ENCODE results near the gene BMP8A.

BMP8A gene

DNA sequence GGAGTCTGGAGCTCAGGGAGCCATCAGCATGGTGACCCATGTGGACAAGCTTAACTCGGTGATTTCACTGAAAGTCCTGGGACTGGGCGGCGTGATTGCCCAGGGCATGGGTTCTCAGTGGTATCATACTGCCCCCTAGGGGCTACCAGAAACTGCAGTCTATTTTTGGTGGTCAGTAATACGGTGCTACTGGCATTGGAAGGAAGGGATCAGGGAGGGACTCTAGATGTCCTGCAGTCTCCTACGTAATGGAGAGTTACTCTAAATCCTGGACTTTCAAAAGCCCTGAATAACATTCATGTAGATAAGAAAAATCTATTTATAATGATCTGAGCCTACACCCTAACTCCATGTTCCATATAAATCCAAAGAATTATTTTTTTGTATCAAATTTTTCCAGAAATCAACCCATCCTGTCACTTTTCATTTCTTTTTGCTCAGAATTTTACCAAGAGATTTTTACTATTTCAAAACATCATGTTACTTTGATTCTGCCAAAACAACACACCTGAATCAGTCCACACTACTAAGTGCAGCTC is 47.9 kb downstream of the BMP8A start:
- H3K9ac ChIP-seq (ENCODE audit: low read depth, low read length) = no peak overlapping the region
- no peaks in the 10 kb centered on the region for H3K4me1 ChIP-seq (ENCODE audit: control insufficient read depth, insufficient read depth, low read length)
- no peaks in the 10 kb centered on the region for H3K9me3 ChIP-seq (replicated peaks; ENCODE audit: low read length)
- H3K4me2 ChIP-seq (ENCODE audit: low read length) = no peak overlapping the region
- H3K36me3 ChIP-seq (ENCODE audit: insufficient read depth, low read length) = peaks cover 27% of the 10 kb centered on the region
- H3K27me3 ChIP-seq (ENCODE audit: control insufficient read depth, insufficient read depth, low read length) = no peaks in the 10 kb centered on the region
- no peak overlapping the region for H3K4me3 ChIP-seq (ENCODE audit: low read length)

DNA sequence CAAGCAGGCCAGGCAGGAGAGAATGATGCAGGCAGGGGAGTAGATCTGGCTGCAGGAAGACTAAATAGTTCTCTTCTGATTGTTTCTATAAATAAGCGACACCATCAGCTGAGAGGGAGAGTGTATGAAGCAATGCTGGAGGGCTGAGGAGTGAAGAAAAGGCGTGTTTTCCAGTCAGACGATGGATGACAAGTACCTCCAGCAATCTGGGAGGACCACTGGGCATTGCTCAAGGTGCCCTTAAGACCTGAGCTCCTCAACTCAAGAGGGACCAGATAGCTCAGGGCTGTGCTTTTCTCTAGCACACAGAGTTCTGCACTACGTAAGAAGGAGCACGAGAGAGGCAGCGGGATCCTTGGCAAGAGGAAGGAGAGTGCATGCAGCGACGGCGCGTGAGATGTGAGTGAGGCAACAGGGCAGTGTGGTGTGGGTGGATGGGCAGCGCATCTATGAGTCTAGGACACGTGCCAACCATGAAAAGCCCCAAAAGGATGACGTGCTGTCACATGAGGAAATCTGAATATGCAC is 49.1 kb downstream of the BMP8A start:
- Histone ChIP-seq H3K4me3 (ENCODE audit: low read length) (no peak overlapping the region), H3K36me3 (ENCODE audit: insufficient read depth, low read length) (peaks cover 35% of the 10 kb centered on the region), H3K27me3 (ENCODE audit: control insufficient read depth, insufficient read depth, low read length) (no peaks in the 10 kb centered on the region), H3K9me3 (replicated peaks; ENCODE audit: low read length) (no peaks in the 10 kb centered on the region), H3K4me2 (ENCODE audit: low read length) (no peak overlapping the region), H3K9ac (ENCODE audit: low read depth, low read length) (no peak overlapping the region), H3K4me1 (ENCODE audit: control insufficient read depth, insufficient read depth, low read length) (no peaks in the 10 kb centered on the region)

- Histone ChIP-seq H3K4me2 (ENCODE audit: low read length) (no peak overlapping the region), H3K9me3 (replicated peaks; ENCODE audit: low read length) (no peaks in the 10 kb centered on the region)
Measured at GRCh38 chr1:39542924-39543323, 51.5 kb downstream of the BMP8A start.

DNA sequence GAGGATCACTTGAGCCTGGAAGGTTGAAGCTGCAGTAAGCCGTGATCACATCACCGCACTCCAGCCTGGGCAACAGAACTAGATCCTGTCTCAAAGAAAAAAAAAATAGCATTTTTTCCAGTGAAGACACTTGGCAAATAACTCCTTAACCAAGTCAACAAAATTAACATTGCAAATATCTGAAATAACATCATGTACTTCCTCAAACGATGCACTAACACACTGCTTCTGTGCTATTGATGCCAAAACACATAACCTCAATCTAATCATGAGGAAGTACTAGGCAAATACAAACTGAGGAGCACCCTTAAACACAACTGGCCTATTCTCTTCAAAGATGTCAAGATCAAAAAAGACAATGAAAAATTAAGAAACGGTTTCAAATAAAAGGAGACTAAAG is 52.9 kb downstream of the BMP8A start:
- Histone ChIP-seq H3K27me3 (ENCODE audit: control insufficient read depth, insufficient read depth, low read length) (no peaks in the 10 kb centered on the region), H3K4me2 (ENCODE audit: low read length) (no peak overlapping the region), H3K9ac (ENCODE audit: low read depth, low read length) (no peak overlapping the region), H3K36me3 (ENCODE audit: insufficient read depth, low read length) (peaks cover 54% of the 10 kb centered on the region), H3K9me3 (replicated peaks; ENCODE audit: low read length) (no peaks in the 10 kb centered on the region), H3K4me1 (ENCODE audit: control insufficient read depth, insufficient read depth, low read length) (no peaks in the 10 kb centered on the region), H3K4me3 (ENCODE audit: low read length) (no peak overlapping the region)

More at GRCh38 chr1:39542924-39543323, 51.5 kb downstream of the BMP8A start:
- Histone ChIP-seq H3K4me3 (ENCODE audit: low read length) (no peak overlapping the region), H3K27me3 (ENCODE audit: control insufficient read depth, insufficient read depth, low read length) (no peaks in the 10 kb centered on the region), H3K4me1 (ENCODE audit: control insufficient read depth, insufficient read depth, low read length) (no peaks in the 10 kb centered on the region), H3K9ac (ENCODE audit: low read depth, low read length) (no peak overlapping the region), H3K36me3 (ENCODE audit: insufficient read depth, low read length) (peaks cover 47% of the 10 kb centered on the region)

- no peak overlapping the region for H3K4me2 ChIP-seq (ENCODE audit: low read length)
- peaks cover 63% of the 10 kb centered on the region for H3K36me3 ChIP-seq (ENCODE audit: insufficient read depth, low read length)
- H3K9me3 ChIP-seq (replicated peaks; ENCODE audit: low read length) = no peaks in the 10 kb centered on the region
- no peaks in the 10 kb centered on the region for H3K4me1 ChIP-seq (ENCODE audit: control insufficient read depth, insufficient read depth, low read length)
- H3K9ac ChIP-seq (ENCODE audit: low read depth, low read length) = no peak overlapping the region
- no peak overlapping the region for H3K4me3 ChIP-seq (ENCODE audit: low read length)
- no peaks in the 10 kb centered on the region for H3K27me3 ChIP-seq (ENCODE audit: control insufficient read depth, insufficient read depth, low read length)
Measured at GRCh38 chr1:39545531-39545930, 54.1 kb downstream of the BMP8A start.

- Histone ChIP-seq H3K4me1 (ENCODE audit: control insufficient read depth, insufficient read depth, low read length) (no peaks in the 10 kb centered on the region), H3K4me2 (ENCODE audit: low read length) (no peak overlapping the region), H3K4me3 (ENCODE audit: low read length) (no peak overlapping the region), H3K9me3 (replicated peaks; ENCODE audit: low read length) (no peaks in the 10 kb centered on the region), H3K36me3 (ENCODE audit: insufficient read depth, low read length) (peaks cover 32% of the 10 kb centered on the region), H3K27me3 (ENCODE audit: control insufficient read depth, insufficient read depth, low read length) (no peaks in the 10 kb centered on the region), H3K9ac (ENCODE audit: low read depth, low read length) (no peak overlapping the region)
Measured at GRCh38 chr1:39554277-39554676, 62.8 kb downstream of the BMP8A start.

- H3K4me3 ChIP-seq (ENCODE audit: low read length) = no peak overlapping the region
- no peak overlapping the region for H3K4me2 ChIP-seq (ENCODE audit: low read length)
- no peaks in the 10 kb centered on the region for H3K4me1 ChIP-seq (ENCODE audit: control insufficient read depth, insufficient read depth, low read length)
- peaks cover 73% of the 10 kb centered on the region for H3K36me3 ChIP-seq (ENCODE audit: insufficient read depth, low read length)
- no peak overlapping the region for H3K9ac ChIP-seq (ENCODE audit: low read depth, low read length)
- no peaks in the 10 kb centered on the region for H3K9me3 ChIP-seq (replicated peaks; ENCODE audit: low read length)
- H3K27me3 ChIP-seq (ENCODE audit: control insufficient read depth, insufficient read depth, low read length) = no peaks in the 10 kb centered on the region
Measured at GRCh38 chr1:39561279-39561678, 69.8 kb downstream of the BMP8A start.

GRCh38 chr1:39562886-39563285 is 71.5 kb downstream of the BMP8A start:
- no peaks in the 10 kb centered on the region for H3K4me1 ChIP-seq (ENCODE audit: control insufficient read depth, insufficient read depth, low read length)
- H3K4me2 ChIP-seq (ENCODE audit: low read length) = no peak overlapping the region
- peaks cover 88% of the 10 kb centered on the region for H3K36me3 ChIP-seq (ENCODE audit: insufficient read depth, low read length)
- H3K9me3 ChIP-seq (replicated peaks; ENCODE audit: low read length) = no peaks in the 10 kb centered on the region
- H3K27me3 ChIP-seq (ENCODE audit: control insufficient read depth, insufficient read depth, low read length) = no peaks in the 10 kb centered on the region
- no peak overlapping the region for H3K4me3 ChIP-seq (ENCODE audit: low read length)
- no peak overlapping the region for H3K9ac ChIP-seq (ENCODE audit: low read depth, low read length)

GRCh38 chr1:39563669-39564068 is 72.2 kb downstream of the BMP8A start:
- Histone ChIP-seq H3K4me3 (ENCODE audit: low read length) (no peak overlapping the region), H3K9me3 (replicated peaks; ENCODE audit: low read length) (no peaks in the 10 kb centered on the region), H3K36me3 (ENCODE audit: insufficient read depth, low read length) (peaks cover 91% of the 10 kb centered on the region), H3K9ac (ENCODE audit: low read depth, low read length) (no peak overlapping the region), H3K27me3 (ENCODE audit: control insufficient read depth, insufficient read depth, low read length) (no peaks in the 10 kb centered on the region), H3K4me2 (ENCODE audit: low read length) (no peak overlapping the region), H3K4me1 (ENCODE audit: control insufficient read depth, insufficient read depth, low read length) (no peaks in the 10 kb centered on the region)

GRCh38 chr1:39564340-39564739 is 72.9 kb downstream of the BMP8A start:
- H3K4me2 ChIP-seq (ENCODE audit: low read length) = no peak overlapping the region
- no peaks in the 10 kb centered on the region for H3K4me1 ChIP-seq (ENCODE audit: control insufficient read depth, insufficient read depth, low read length)
- no peaks in the 10 kb centered on the region for H3K27me3 ChIP-seq (ENCODE audit: control insufficient read depth, insufficient read depth, low read length)
- no peak overlapping the region for H3K9ac ChIP-seq (ENCODE audit: low read depth, low read length)
- H3K36me3 ChIP-seq (ENCODE audit: insufficient read depth, low read length) = peaks cover 91% of the 10 kb centered on the region
- H3K4me3 ChIP-seq (ENCODE audit: low read length) = no peak overlapping the region
- H3K9me3 ChIP-seq (replicated peaks; ENCODE audit: low read length) = no peaks in the 10 kb centered on the region

- H3K27me3 ChIP-seq (ENCODE audit: control insufficient read depth, insufficient read depth, low read length) = no peaks in the 10 kb centered on the region
- H3K36me3 ChIP-seq (ENCODE audit: insufficient read depth, low read length) = peaks cover 94% of the 10 kb centered on the region
- H3K4me3 ChIP-seq (ENCODE audit: low read length) = no peak overlapping the region
- H3K4me1 ChIP-seq (ENCODE audit: control insufficient read depth, insufficient read depth, low read length) = no peaks in the 10 kb centered on the region
- H3K4me2 ChIP-seq (ENCODE audit: low read length) = no peak overlapping the region
- no peaks in the 10 kb centered on the region for H3K9me3 ChIP-seq (replicated peaks; ENCODE audit: low read length)
- no peak overlapping the region for H3K9ac ChIP-seq (ENCODE audit: low read depth, low read length)
Measured at GRCh38 chr1:39564941-39565340, 73.5 kb downstream of the BMP8A start.

DNA sequence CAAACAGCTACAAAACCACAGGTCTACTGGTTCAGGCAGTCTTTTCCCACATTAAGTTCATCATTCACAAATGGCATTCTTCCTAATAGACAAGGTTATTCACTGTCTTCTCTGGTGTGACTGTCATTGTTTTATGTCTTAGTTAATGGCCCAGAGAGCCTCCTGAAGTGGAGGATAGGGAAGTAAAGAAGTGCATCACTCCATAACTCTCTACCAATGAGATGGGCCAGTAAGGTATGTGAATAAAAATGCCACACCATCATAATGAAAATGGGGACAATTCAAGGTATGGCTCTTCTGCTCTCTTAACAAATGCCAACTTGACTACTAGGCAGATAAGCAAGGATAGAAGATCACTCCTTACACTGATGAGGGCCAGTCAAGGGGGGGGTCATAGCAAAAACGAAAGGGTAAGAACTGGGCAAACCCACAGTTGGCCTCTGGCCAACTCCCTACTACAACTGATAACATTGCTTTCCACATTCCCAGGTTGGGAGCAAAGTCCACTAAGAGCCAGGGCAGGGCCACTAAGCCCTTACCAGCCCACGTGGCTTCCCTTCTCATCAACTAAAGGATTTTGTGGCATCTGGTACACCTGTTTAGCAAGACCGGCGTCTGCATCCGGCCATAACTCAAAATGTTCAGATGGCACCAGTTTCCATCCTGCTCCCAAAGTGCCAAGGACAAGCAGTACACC is 75.2 kb downstream of the BMP8A start:
- H3K36me3 ChIP-seq (ENCODE audit: insufficient read depth, low read length) = peaks cover 94% of the 10 kb centered on the region
- H3K4me1 ChIP-seq (ENCODE audit: control insufficient read depth, insufficient read depth, low read length) = no peaks in the 10 kb centered on the region
- no peak overlapping the region for H3K9ac ChIP-seq (ENCODE audit: low read depth, low read length)
- H3K4me2 ChIP-seq (ENCODE audit: low read length) = no peak overlapping the region
- H3K4me3 ChIP-seq (ENCODE audit: low read length) = no peak overlapping the region
- H3K9me3 ChIP-seq (replicated peaks; ENCODE audit: low read length) = no peaks in the 10 kb centered on the region
- no peaks in the 10 kb centered on the region for H3K27me3 ChIP-seq (ENCODE audit: control insufficient read depth, insufficient read depth, low read length)
